Colonic mucosa (tissue), 4 donors: ENCODE measurements around the gene DSCAML1. TPM values are rescaled to one million over a fixed set of nuclear protein-coding genes. Genes with fewer than 3 reads are reported as not detected.

Source experiments
- DNase-seq: peaks from one replicate; pipeline ENCODE4 v3.0.0-alpha.2; 2020
- H3K27ac ChIP-seq: fragments of 200-600 bp; one replicate; pipeline ENCODE4 v1.8.0; 2021
- H3K27me3 ChIP-seq: fragments of 200-600 bp; one replicate; pipeline ENCODE4 v1.8.0; 2021
- H3K36me3 ChIP-seq: fragments of 200-600 bp; one replicate; pipeline ENCODE4 v1.8.0; 2021
- H3K4me1 ChIP-seq: fragments of 200-600 bp; one replicate; pipeline ENCODE4 v1.8.0; 2021; ENCODE audit warnings: mild to moderate bottlenecking
- H3K4me3 ChIP-seq: fragments of 200-600 bp; one replicate; pipeline ENCODE4 v1.8.0; 2021
- H3K9ac ChIP-seq, 2 donors: one replicate each; pipeline ENCODE4 v1.7.0; 2013; ENCODE audit warnings: control low read depth in 2 of 2, low read depth in 2 of 2, low read length in 2 of 2
- H3K9me3 ChIP-seq: fragments of 200-600 bp; one replicate; pipeline ENCODE4 v1.8.0; 2021
- intact Hi-C: fragments of 100-400 bp; cut with DNase I; formaldehyde crosslinking; loops from one replicate; pipeline ENCODE4 v1.14.1; 2022
- total RNA-seq, 2 donors: library from RNA; stranded (reverse); fragmentation: NEBNext Ultra II Directional in 1 of 2; extraction: Animal tissue kit (Norgen Biotek cat#: 25700) in 1 of 2; gene quantifications; one replicate each; pipeline ENCODE4 v1.2.1, GENCODE V29; 2021
- TF ChIP-seq, protein P1 (sequence below): fragments of 200-600 bp; IDR thresholded peaks from one replicate; pipeline ENCODE4 v1.8.0; 2022; ENCODE audit warnings: antibody characterized with exemption, mild to moderate bottlenecking
- donor health status: healthy.
- donor health status: DM: no; HTN: no; CAD: no.
- donor health status: DM: no; HTN: no; CAD: no.

DSCAML1 gene
- total RNA-seq, 2 donors from 2014 or later = 1.2 to 4.3 TPM

- DNase-seq = no peak
- H3K27ac ChIP-seq = no peak overlapping the region
- intact Hi-C loops = no loop called here
Observed at GRCh38 chr11:117759305-117759704, 37.7 kb downstream of the DSCAML1 start.

DNA sequence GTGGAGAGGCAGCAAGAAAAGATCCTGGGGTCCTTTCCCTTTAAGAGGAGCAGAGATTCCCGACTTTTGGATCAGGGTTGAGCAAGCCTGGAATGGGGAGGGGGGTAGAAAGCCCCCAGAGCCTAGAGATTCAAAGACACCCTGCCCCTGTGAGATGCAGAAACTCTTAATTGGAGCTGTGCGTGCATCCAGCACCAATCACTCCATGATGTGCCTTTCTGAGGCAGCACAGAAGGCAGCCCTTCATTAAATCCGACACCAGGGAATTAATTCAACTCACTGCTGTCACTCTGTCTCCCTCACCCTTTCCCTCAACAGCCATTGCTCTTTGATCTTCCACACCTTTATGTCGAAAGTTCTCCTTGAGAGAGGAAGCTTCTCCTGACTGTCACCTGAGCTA is 43.0 kb downstream of the DSCAML1 start:
- DNase-seq = no peak
- intact Hi-C loops = no loop called here
- TF ChIP-seq, protein P1, sequence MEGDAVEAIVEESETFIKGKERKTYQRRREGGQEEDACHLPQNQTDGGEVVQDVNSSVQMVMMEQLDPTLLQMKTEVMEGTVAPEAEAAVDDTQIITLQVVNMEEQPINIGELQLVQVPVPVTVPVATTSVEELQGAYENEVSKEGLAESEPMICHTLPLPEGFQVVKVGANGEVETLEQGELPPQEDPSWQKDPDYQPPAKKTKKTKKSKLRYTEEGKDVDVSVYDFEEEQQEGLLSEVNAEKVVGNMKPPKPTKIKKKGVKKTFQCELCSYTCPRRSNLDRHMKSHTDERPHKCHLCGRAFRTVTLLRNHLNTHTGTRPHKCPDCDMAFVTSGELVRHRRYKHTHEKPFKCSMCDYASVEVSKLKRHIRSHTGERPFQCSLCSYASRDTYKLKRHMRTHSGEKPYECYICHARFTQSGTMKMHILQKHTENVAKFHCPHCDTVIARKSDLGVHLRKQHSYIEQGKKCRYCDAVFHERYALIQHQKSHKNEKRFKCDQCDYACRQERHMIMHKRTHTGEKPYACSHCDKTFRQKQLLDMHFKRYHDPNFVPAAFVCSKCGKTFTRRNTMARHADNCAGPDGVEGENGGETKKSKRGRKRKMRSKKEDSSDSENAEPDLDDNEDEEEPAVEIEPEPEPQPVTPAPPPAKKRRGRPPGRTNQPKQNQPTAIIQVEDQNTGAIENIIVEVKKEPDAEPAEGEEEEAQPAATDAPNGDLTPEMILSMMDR = no peak

More at GRCh38 chr11:117759305-117759704, 37.7 kb downstream of the DSCAML1 start:
- TF ChIP-seq, protein P1 = no peak
- Histone ChIP-seq H3K9me3 (no peaks in the 10 kb centered on the region), H3K27me3 (no peaks in the 10 kb centered on the region), H3K9ac (no peak overlapping the region), H3K4me3 (no peak overlapping the region), H3K36me3 (no peaks in the 10 kb centered on the region), H3K4me1 (no peaks in the 10 kb centered on the region)

GRCh38 chr11:117752721-117753237 is 44.2 kb downstream of the DSCAML1 start:
- DNase-seq = no peak
- TF ChIP-seq, protein P1 = no peak
- no peak overlapping the region for H3K9ac ChIP-seq

More for the DNA sequence above, 43.0 kb downstream of the DSCAML1 start:
- Histone ChIP-seq H3K4me3 (no peak overlapping the region), H3K9ac (no peak overlapping the region), H3K9me3 (no peaks in the 10 kb centered on the region), H3K27ac (no peak overlapping the region), H3K27me3 (no peaks in the 10 kb centered on the region), H3K36me3 (no peaks in the 10 kb centered on the region), H3K4me1 (peaks cover 9% of the 10 kb centered on the region)

DNA sequence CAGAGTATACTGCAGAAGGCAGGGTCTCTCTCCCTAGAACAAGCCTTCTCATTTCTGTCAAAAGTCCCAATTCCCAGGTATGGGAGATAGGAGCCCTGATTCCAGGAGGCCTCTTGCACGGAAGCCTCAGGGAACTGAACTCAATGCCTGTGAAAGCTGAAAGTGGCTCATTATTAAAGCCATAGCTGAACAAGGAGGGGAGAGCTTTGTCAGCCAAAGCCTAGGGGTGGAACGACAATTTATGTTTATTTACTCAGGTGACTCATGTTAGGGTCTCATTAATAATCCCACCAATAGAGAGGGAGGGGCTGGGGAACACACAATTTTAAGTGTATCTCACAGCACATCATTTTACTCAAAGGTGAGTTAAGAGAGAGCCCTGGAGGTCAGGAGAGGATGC is 44.9 kb downstream of the DSCAML1 start:
- H3K9me3 ChIP-seq = no peaks in the 10 kb centered on the region
- no peak for DNase-seq
- intact Hi-C loops = no loop called here
- no peak overlapping the region for H3K4me3 ChIP-seq
- TF ChIP-seq, protein P1 = no peak
- no peaks in the 10 kb centered on the region for H3K27me3 ChIP-seq
- H3K36me3 ChIP-seq = no peaks in the 10 kb centered on the region
- H3K4me1 ChIP-seq = peaks cover 9% of the 10 kb centered on the region
- H3K27ac ChIP-seq = no peak overlapping the region
- no peak overlapping the region for H3K9ac ChIP-seq

More at GRCh38 chr11:117752721-117753237, 44.2 kb downstream of the DSCAML1 start:
- H3K4me1 ChIP-seq = peaks cover 9% of the 10 kb centered on the region
- H3K4me3 ChIP-seq = no peak overlapping the region
- no peaks in the 10 kb centered on the region for H3K9me3 ChIP-seq
- H3K27ac ChIP-seq = no peak overlapping the region
- intact Hi-C loops = no loop called here
- H3K36me3 ChIP-seq = no peaks in the 10 kb centered on the region
- H3K27me3 ChIP-seq = no peaks in the 10 kb centered on the region

GRCh38 chr11:117750916-117751662 is 45.9 kb downstream of the DSCAML1 start:
- Histone ChIP-seq H3K27ac (no peak overlapping the region), H3K36me3 (no peaks in the 10 kb centered on the region), H3K4me1 (peaks cover 9% of the 10 kb centered on the region), H3K9me3 (no peaks in the 10 kb centered on the region), H3K4me3 (no peak overlapping the region), H3K9ac (no peak overlapping the region), H3K27me3 (no peaks in the 10 kb centered on the region)
- TF ChIP-seq, protein P1 = no peak
- intact Hi-C loops = no loop called here
- no peak for DNase-seq
